Right kidney (tissue), 1 donor: ENCODE results near the gene PPRC1.
"Not testable (repeated sequence)": the region's sequence is repeated elsewhere in the genome, so short reads cannot be mapped to it uniquely, and the experiment has no call there.

ENCODE experiments used
- DNase-seq: peaks from one replicate; pipeline ENCODE4 v3.0.0-alpha.2; 2016

The PPRC1 gene

GRCh38 chr10:102188941-102189898 lies 56.4 kb downstream of the PPRC1 start:
- DNase-seq, result not testable (repeated sequence)

GRCh38 chr10:102191956-102192355 lies 59.1 kb downstream of the PPRC1 start:
- no peak for DNase-seq

- DNase-seq, result no peak
Measured at GRCh38 chr10:102195296-102195870, 62.5 kb downstream of the PPRC1 start.

GRCh38 chr10:102196893-102197292 lies 64.1 kb downstream of the PPRC1 start:
- DNase-seq, result no peak

- no peak for DNase-seq
Measured at GRCh38 chr10:102198027-102198426, 65.2 kb downstream of the PPRC1 start.
